ENCODE results near the gene AHCYL2.

DNA sequence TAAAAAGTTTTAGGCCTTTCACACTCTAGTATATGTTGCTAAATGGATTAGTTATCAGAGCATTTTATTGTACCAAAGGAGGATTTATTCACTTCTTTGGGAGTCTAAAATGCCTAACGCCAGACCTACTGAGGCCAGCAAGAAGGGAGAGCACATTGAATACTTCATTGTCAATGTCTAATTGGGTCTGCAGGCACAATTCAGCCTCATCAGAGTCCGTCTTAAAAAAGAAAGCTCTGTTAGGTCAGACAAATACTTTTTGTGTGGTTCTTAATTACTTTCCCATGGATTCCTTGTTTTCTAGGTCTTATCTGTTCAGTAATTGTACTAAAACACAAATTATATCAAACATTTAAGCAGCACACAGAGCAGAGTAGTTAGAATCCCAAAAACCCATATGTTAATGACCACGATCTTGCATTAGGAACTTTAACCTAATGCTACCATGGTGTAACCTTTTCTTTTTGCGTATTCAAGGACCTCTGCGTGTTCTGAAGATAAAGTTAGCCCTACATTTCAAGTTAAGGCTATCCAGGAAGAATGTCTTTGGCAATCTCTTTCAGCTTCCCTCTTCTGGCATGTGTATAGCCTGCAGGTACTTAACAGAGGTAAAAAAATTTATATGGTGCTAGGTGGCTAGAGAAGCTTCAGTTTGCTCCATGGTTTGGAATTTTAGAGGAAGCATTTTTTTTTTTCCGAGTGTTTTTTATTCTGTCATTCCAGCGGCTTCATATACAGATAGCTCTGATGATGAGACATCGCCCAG, 163.7 kb downstream of the AHCYL2 start:
- TF ChIP-seq, protein P1, sequence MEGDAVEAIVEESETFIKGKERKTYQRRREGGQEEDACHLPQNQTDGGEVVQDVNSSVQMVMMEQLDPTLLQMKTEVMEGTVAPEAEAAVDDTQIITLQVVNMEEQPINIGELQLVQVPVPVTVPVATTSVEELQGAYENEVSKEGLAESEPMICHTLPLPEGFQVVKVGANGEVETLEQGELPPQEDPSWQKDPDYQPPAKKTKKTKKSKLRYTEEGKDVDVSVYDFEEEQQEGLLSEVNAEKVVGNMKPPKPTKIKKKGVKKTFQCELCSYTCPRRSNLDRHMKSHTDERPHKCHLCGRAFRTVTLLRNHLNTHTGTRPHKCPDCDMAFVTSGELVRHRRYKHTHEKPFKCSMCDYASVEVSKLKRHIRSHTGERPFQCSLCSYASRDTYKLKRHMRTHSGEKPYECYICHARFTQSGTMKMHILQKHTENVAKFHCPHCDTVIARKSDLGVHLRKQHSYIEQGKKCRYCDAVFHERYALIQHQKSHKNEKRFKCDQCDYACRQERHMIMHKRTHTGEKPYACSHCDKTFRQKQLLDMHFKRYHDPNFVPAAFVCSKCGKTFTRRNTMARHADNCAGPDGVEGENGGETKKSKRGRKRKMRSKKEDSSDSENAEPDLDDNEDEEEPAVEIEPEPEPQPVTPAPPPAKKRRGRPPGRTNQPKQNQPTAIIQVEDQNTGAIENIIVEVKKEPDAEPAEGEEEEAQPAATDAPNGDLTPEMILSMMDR (IDR thresholded peaks at IDR 0.05; ENCODE audit: insufficient read depth, low read length, poor library complexity, severe bottlenecking) = no peak
- no peak for TF ChIP-seq EZH2phosphoT487 (conservative IDR thresholded peaks at IDR 0.05; ENCODE audit: low read length)

Data from SU-DHL-6 (cell line).